Ovary (tissue), 3 donors: ENCODE measurements around the gene RMC1.

Source experiments
- POLR2A ChIP-seq: fragments of 450-650 bp; IDR thresholded peaks from one replicate; pipeline ENCODE4 v1.6.1; 2017; ENCODE audit warnings: antibody characterized with exemption, mild to moderate bottlenecking, moderate library complexity
- TF ChIP-seq, protein P1 (sequence below), 3 donors: fragments of 450-650 bp in 2 of 3; fragments of 200-600 bp in 1 of 3; IDR thresholded peaks; one replicate each; pipeline versions ENCODE4 v1.5.1 to v1.8.0; 2016 to 2022; ENCODE audit warnings: antibody characterized with exemption in 3 of 3, mild to moderate bottlenecking in 1 of 3
- donor health status: DM: no; HTN: no; CAD: no.

DNA sequence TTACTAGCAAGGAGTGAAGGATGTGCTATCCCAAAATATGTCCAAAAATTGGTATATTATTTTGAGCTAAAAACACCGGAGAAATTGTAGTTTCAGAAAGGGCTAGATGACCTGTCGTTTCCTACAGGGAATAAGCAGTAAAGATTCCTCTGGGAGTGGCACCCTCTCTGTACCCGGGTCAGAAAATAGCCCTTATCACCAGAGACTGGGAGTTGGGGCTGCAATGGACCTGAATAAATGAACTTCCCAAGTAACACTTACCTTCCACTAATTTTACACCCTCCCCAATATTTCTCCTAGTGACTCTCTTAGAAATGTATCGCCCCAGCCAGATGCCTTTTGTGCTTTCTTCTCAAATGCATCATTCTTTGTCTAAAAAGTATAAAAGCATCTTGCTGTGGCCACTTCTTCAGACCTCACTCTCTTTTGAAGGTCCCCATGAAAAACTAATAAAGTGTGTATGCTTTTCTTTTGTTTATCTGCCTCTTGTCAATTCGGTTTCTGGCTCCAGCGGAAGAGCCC, 734 bp upstream of the RMC1 start:
- no peak for TF ChIP-seq POLR2A
- TF ChIP-seq, protein P1, sequence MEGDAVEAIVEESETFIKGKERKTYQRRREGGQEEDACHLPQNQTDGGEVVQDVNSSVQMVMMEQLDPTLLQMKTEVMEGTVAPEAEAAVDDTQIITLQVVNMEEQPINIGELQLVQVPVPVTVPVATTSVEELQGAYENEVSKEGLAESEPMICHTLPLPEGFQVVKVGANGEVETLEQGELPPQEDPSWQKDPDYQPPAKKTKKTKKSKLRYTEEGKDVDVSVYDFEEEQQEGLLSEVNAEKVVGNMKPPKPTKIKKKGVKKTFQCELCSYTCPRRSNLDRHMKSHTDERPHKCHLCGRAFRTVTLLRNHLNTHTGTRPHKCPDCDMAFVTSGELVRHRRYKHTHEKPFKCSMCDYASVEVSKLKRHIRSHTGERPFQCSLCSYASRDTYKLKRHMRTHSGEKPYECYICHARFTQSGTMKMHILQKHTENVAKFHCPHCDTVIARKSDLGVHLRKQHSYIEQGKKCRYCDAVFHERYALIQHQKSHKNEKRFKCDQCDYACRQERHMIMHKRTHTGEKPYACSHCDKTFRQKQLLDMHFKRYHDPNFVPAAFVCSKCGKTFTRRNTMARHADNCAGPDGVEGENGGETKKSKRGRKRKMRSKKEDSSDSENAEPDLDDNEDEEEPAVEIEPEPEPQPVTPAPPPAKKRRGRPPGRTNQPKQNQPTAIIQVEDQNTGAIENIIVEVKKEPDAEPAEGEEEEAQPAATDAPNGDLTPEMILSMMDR (IDR thresholded peaks at IDR 0.05) = no peak
